Adipose tissue (tissue), 3 donors: ENCODE results near the gene PPIL1. TPM values are rescaled to one million over a fixed set of nuclear protein-coding genes. Genes with fewer than 3 reads are reported as not detected.

Source experiments
- H3K27ac ChIP-seq: one replicate; pipeline ENCODE4 v1.5.1; 2013; ENCODE audit warnings: low read depth, low read length
- WGBS, 3 donors: extraction: QIAGEN DNeasy Blood & Tissue Kit; methylation state at CpG; one replicate each; pipeline ENCODE4 v1.1.7; 2013; 5-methylcytosine and 5-hydroxymethylcytosine counted together
- polyA plus RNA-seq, 3 donors: library from polyadenylated mRNA; stranded (reverse); fragments of 200-250 nt; gene quantifications; one replicate each; pipeline ENCODE4 v1.2.3, GENCODE V29; 2013
- donor health status: healthy with polysubstance abuse.
- donor health status: Bipolar disorder and iron deficiency.
- donor health status: healthy.

Gene PPIL1
- polyA plus RNA-seq, 3 donors = 13.0 to 46.3 (median 13.3) TPM

DNA sequence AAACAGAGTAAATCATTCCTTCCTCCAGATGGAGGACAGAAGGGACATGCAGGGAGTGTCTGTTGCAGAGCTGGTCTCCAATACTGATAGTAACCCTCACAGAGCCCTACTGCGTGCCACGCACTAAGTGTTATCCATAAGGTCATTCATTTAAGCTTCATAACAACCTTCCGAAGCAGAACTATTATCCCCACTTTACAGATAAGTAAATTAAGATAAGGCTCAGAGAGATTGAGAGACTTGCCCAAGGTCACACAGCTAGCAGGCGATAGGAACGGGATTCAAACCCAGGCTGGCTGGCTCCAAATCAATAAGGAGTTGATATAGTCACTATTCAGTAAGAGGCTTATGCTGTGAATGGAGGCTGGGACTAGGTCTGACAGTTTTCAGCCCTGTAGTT is 66.0 kb downstream of the PPIL1 start:
- WGBS, 3 donors = 42 to 94% (median 77%) methylated on average over 5 of the region's 5 CpGs
- no peak overlapping the region for H3K27ac ChIP-seq

DNA sequence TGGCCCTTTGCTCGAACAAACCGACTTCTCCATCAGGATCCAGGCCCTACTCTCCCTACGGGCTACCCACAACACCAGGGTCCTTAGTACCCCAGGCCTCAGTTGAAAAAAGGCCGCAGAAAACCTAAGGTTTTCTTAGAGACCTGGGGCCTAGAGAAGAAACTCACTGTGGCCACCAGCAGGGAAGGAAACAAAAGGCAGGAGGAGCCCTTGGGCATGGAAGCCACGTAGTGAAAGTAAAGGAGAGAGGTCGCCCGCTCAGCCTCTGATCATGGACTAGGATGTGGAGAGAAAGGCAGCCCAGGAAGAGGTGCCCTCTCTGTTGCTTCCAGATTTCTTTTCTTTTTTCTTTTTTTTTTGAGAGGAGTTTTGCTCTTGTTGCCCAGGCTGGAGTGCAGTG is 66.9 kb downstream of the PPIL1 start:
- WGBS, 3 donors = 94 to 99% (median 96%) methylated on average over 7 of the region's 7 CpGs
- no peak overlapping the region for H3K27ac ChIP-seq

DNA sequence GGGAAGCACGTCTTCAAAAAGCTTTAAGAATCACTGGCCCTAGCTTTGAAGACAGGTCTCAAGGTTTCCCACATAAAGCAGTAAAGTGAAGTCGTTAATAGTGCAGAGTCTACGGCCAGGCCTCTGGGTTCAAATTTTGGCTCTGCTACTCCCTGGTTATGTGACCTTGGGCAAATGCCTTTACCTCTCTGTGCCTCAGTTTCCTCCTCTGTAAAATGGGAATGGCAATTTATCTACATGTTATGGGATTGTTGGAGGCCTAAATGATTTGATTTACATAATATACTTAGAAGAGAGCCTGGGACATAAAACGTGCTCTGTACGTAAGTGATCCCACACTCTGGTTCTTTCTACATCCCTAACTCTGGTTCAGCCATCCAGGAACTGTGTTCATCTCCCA is 67.5 kb downstream of the PPIL1 start:
- 71 to 83% (median 79%) methylated on average over 5 of the region's 5 CpGs for WGBS, 3 donors

DNA sequence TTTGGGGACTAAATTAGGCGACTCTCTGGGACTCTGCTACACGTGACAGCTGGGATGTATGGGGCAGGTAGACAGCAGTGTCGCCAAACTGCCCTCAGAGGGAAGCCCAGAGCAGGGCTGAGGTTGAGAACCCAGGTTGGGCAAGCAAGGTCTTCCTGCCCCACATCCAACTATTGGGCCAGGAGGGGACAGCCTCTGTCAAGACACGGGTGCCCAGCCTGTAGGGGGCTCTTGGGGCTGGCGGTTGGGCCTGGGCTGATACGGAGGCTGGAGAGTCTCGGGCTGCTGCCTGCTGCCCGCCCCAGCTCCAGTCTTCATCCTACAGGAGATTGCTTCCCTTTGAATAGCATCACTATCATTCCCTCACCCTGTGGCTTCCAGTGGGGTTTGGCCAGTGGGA is 68.7 kb downstream of the PPIL1 start:
- no peak overlapping the region for H3K27ac ChIP-seq
- WGBS, 3 donors = 83 to 86% (median 85%) methylated on average over 8 of the region's 8 CpGs

More for the DNA sequence above, 67.5 kb downstream of the PPIL1 start:
- no peak overlapping the region for H3K27ac ChIP-seq

DNA sequence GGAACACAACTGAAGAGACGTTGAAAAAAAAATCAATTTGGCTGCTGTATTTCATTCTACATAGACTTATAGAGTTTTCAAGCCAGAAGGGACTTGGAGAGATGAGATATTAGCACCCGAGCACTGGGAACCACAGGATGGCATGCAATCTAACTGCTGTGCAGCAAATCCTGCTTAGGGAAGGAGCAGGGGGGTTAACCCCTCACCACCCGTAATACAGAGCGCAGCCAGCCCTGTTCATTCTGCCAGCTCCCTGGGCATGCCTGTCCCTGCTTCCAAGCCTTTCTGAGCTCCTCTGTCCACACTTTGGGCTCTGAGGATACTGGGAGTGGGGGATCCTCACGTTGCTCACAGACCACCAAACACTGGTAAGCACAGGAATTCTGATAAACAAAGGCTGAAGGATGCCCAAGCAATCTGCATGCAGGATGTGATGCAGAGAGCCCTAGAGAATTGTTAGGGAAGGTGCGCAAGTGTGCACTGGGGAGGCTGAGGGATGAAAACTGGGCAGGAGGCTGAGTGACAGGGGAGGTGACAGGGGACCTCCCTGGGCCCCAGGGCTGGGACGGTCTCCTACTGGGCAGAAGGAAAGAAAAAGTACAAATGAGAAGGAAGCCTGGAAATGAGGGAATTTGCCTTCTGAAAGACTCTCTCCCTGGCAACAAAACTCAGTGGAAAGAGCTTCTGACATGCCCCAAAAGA is 69.4 kb downstream of the PPIL1 start:
- no peak overlapping the region for H3K27ac ChIP-seq
- WGBS, 3 donors = 58 to 66% (median 65%) methylated on average over 7 of the region's 7 CpGs

Other genes starting within 250 kb of the PPIL1 start
- gene CDKN1A, start 196.1 kb downstream of the PPIL1 start, polyA plus RNA-seq = 100 to 1,000 TPM in 2 of 3 donors, 10 to 100 TPM in 1; 92.4 to 540 (median 441) TPM
- gene RAB44, start 177.0 kb downstream of the PPIL1 start, polyA plus RNA-seq = under 1 TPM; 0.07 to 0.19 (median 0.11) TPM
- gene CPNE5, start 35.4 kb downstream of the PPIL1 start, polyA plus RNA-seq = 1 to 10 TPM in 2 of 3 donors, under 1 TPM in 1; 0.53 to 8.5 (median 1.5) TPM
- gene C6orf89, start 11.1 kb upstream of the PPIL1 start, polyA plus RNA-seq = 10 to 100 TPM; 18.8 to 25.1 (median 21.5) TPM
- gene PI16, start 79.9 kb upstream of the PPIL1 start, polyA plus RNA-seq = 10 to 100 TPM in 1 of 3 donors, 1 to 10 TPM in 1, under 1 TPM in 1; 0.56 to 34.3 (median 3.1) TPM
- gene MTCH1, start 111.4 kb upstream of the PPIL1 start, polyA plus RNA-seq = 100 to 1,000 TPM; 127 to 203 (median 189) TPM
- gene FGD2, start 130.9 kb upstream of the PPIL1 start, polyA plus RNA-seq = 10 to 100 TPM in 1 of 3 donors, 1 to 10 TPM in 2; 3.6 to 10.1 (median 7.0) TPM